Colonic mucosa (tissue), 4 donors: ENCODE data around the gene ELAVL1. TPM values are rescaled to one million over a fixed set of nuclear protein-coding genes. Genes with fewer than 3 reads are reported as not detected.

Experiments
- DNase-seq: peaks from one replicate; pipeline ENCODE4 v3.0.0-alpha.2; 2020
- H3K27ac ChIP-seq: fragments of 200-600 bp; one replicate; pipeline ENCODE4 v1.8.0; 2021
- H3K27me3 ChIP-seq: fragments of 200-600 bp; one replicate; pipeline ENCODE4 v1.8.0; 2021
- H3K36me3 ChIP-seq: fragments of 200-600 bp; one replicate; pipeline ENCODE4 v1.8.0; 2021
- H3K4me1 ChIP-seq: fragments of 200-600 bp; one replicate; pipeline ENCODE4 v1.8.0; 2021; ENCODE audit warnings: mild to moderate bottlenecking
- H3K4me3 ChIP-seq: fragments of 200-600 bp; one replicate; pipeline ENCODE4 v1.8.0; 2021
- H3K9ac ChIP-seq, 2 donors: one replicate each; pipeline ENCODE4 v1.7.0; 2013; ENCODE audit warnings: control low read depth in 2 of 2, low read depth in 2 of 2, low read length in 2 of 2
- H3K9me3 ChIP-seq: fragments of 200-600 bp; one replicate; pipeline ENCODE4 v1.8.0; 2021
- CTCF ChIP-seq: fragments of 200-600 bp; IDR thresholded peaks from one replicate; pipeline ENCODE4 v1.8.0; 2022; ENCODE audit warnings: antibody characterized with exemption, mild to moderate bottlenecking
- intact Hi-C: fragments of 100-400 bp; cut with DNase I; formaldehyde crosslinking; loops from one replicate; pipeline ENCODE4 v1.14.1; 2022
- total RNA-seq, 2 donors: library from RNA; stranded (reverse); fragmentation: NEBNext Ultra II Directional in 1 of 2; extraction: Animal tissue kit (Norgen Biotek cat#: 25700) in 1 of 2; gene quantifications; one replicate each; pipeline ENCODE4 v1.2.1, GENCODE V29; 2021
- donor health status: healthy.
- donor health status: DM: no; HTN: no; CAD: no.
- donor health status: DM: no; HTN: no; CAD: no.

The ELAVL1 gene
- total RNA-seq, 2 donors from 2014 or later, result 65.8 to 116 TPM

- Histone ChIP-seq H3K4me3 (no peak overlapping the region), H3K36me3 (peaks cover 5% of the 10 kb centered on the region), H3K27me3 (no peaks in the 10 kb centered on the region), H3K9ac (no peak overlapping the region), H3K27ac (no peak overlapping the region), H3K9me3 (no peaks in the 10 kb centered on the region), H3K4me1 (no peaks in the 10 kb centered on the region)
- TF ChIP-seq CTCF, result no peak
- DNase-seq, result no peak
- intact Hi-C loops, result no loop called here
Observed at GRCh38 chr19:7980635-7981121, 24.8 kb downstream of the ELAVL1 start.

- DNase-seq, result no peak
- Histone ChIP-seq H3K36me3 (peaks cover 5% of the 10 kb centered on the region), H3K4me3 (no peak overlapping the region), H3K9me3 (no peaks in the 10 kb centered on the region), H3K4me1 (no peaks in the 10 kb centered on the region), H3K27ac (no peak overlapping the region), H3K27me3 (no peaks in the 10 kb centered on the region), H3K9ac (no peak overlapping the region)
- TF ChIP-seq CTCF, result no peak
- intact Hi-C loops, result no loop called here
Observed at GRCh38 chr19:7980168-7980567, 25.3 kb downstream of the ELAVL1 start.

- Histone ChIP-seq H3K9me3 (no peaks in the 10 kb centered on the region), H3K4me1 (no peaks in the 10 kb centered on the region), H3K4me3 (no peak overlapping the region), H3K27ac (no peak overlapping the region), H3K9ac (no peak overlapping the region), H3K27me3 (no peaks in the 10 kb centered on the region), H3K36me3 (peaks cover 7% of the 10 kb centered on the region)
- TF ChIP-seq CTCF, result no peak
- intact Hi-C loops, result no loop called here
- DNase-seq, result no peak
Observed at GRCh38 chr19:7979559-7979958, 25.9 kb downstream of the ELAVL1 start.

- intact Hi-C loops, result no loop called here
- Histone ChIP-seq H3K4me3 (no peak overlapping the region), H3K9ac (no peak overlapping the region), H3K27me3 (no peaks in the 10 kb centered on the region), H3K36me3 (peaks cover 10% of the 10 kb centered on the region), H3K27ac (no peak overlapping the region), H3K9me3 (no peaks in the 10 kb centered on the region), H3K4me1 (no peaks in the 10 kb centered on the region)
- TF ChIP-seq CTCF, result no peak
- DNase-seq, result no peak
Observed at GRCh38 chr19:7979011-7979410, 26.4 kb downstream of the ELAVL1 start.

- Histone ChIP-seq H3K4me1 (no peaks in the 10 kb centered on the region), H3K4me3 (no peak overlapping the region), H3K9me3 (no peaks in the 10 kb centered on the region), H3K9ac (no peak overlapping the region), H3K36me3 (peaks cover 10% of the 10 kb centered on the region), H3K27ac (no peak overlapping the region), H3K27me3 (no peaks in the 10 kb centered on the region)
- DNase-seq, result no peak
- intact Hi-C loops, result no loop called here
- no peak for TF ChIP-seq CTCF
Observed at GRCh38 chr19:7978179-7978825, 27.1 kb downstream of the ELAVL1 start.
